GM12872 (cell line): ENCODE data around the gene ACTN1.

Experiments
- CTCF ChIP-seq: IDR thresholded peaks from 3 replicates; pipeline ENCODE4 v1.5.1; 2011; ENCODE audit warnings: low read depth, mild to moderate bottlenecking, low read length, moderate library complexity; ENCODE audit not compliant: insufficient read depth

The ACTN1 gene

GRCh38 chr14:68967459-68967940, 11.6 kb downstream of the ACTN1 start:
- no peak for TF ChIP-seq CTCF

- TF ChIP-seq CTCF: no peak
Measured at GRCh38 chr14:68966872-68967301, 12.2 kb downstream of the ACTN1 start.

- TF ChIP-seq CTCF: no peak
Measured at GRCh38 chr14:68965261-68965761, 13.8 kb downstream of the ACTN1 start.

- no peak for TF ChIP-seq CTCF
Measured at GRCh38 chr14:68964300-68965093, 14.6 kb downstream of the ACTN1 start.

- no peak for TF ChIP-seq CTCF
Measured at GRCh38 chr14:68962681-68963080, 16.4 kb downstream of the ACTN1 start.

- no peak for TF ChIP-seq CTCF
Measured at GRCh38 chr14:68961781-68962584, 17.1 kb downstream of the ACTN1 start.

GRCh38 chr14:68961361-68961760, 17.7 kb downstream of the ACTN1 start:
- TF ChIP-seq CTCF: no peak
